K562 (cell line): ENCODE measurements around the gene MLN. TPM values are rescaled to one million over a fixed set of nuclear protein-coding genes. Genes with fewer than 3 reads are reported as not detected.

Experiments used
- ATAC-seq: fragments of 200-7000 bp; cut with Tn5 transposase; 3 replicates; pipeline ENCODE4 v1.9.1; 2020; ENCODE audit warnings: moderate library complexity
- BruUV-seq: library from RNA; stranded (reverse); fragments of 400-500 nt; replicated peaks from 2 replicates; lab custom pipeline; 2021; lab: Mats Ljungman, UMichigan
- CTCF ChIA-PET: fragments of 300-600 bp; formaldehyde crosslinking; extraction: SDS; loops from one replicate; lab custom pipeline; 2021; ENCODE audit warnings: low intra/inter-chr PET ratio; lab: Yijun Ruan, JAX
- POLR2A ChIA-PET: fragments of 300-600, 350-650 bp; sonication (Branson Sonifier 250); formaldehyde crosslinking; extraction: SDS; loops from one replicate; lab custom pipeline; 2021; ENCODE audit warnings: antibody characterized with exemption, inconsistent platforms; lab: Yijun Ruan, JAX
- DNase-seq, 4 experiments: peaks; one replicate each; pipeline versions ENCODE4 v3.0.0 to v3.0.0-alpha.2; 2011 to 2018; ENCODE audit warnings: low spot score in 3 of 4, mixed read lengths in 3 of 4; ENCODE audit errors: extremely low read depth in 1 of 4
- FAIRE-seq: peaks from 2 replicates; lab custom pipeline; 2011; peaks lifted over from hg19 to GRCh38; lab: Jason Lieb, UNC
- H2AFZ ChIP-seq: 2 replicates; pipeline ENCODE4 v1.6.0; 2011; ENCODE audit warnings: low read depth, low read length, control low read depth, inconsistent platforms
- H3K27ac ChIP-seq: fragments of 200-600 bp; 3 replicates; pipeline ENCODE4 v1.8.0; 2011; ENCODE audit warnings: low read depth, mild to moderate bottlenecking, control low read depth, inconsistent platforms, low read length, moderate library complexity, mixed read lengths; ENCODE audit errors: extremely low read depth
- H3K27me3 ChIP-seq, 2 experiments: fragments of 300-600 bp in 1 of 2; 2 replicates in 1 of 2; 3 replicates in 1 of 2; pipeline versions ENCODE4 v1.6.0 to v1.8.0; 2011; ENCODE audit warnings: inconsistent platforms in 2 of 2, low read length in 2 of 2, mild to moderate bottlenecking in 1 of 2, mixed read lengths in 1 of 2, moderate library complexity in 1 of 2; ENCODE audit not compliant: control insufficient read depth in 2 of 2, insufficient read depth in 2 of 2
- H3K36me3 ChIP-seq: fragments of 300-600 bp; 3 replicates; pipeline ENCODE4 v1.8.0; 2011; ENCODE audit warnings: mild to moderate bottlenecking, low read length, inconsistent platforms; ENCODE audit not compliant: control insufficient read depth, insufficient read depth
- H3K4me1 ChIP-seq, 2 experiments: fragments of 200-600 bp in 1 of 2; replicated peaks in 1 of 2; 2 replicates in 1 of 2; 3 replicates in 1 of 2; pipeline versions ENCODE4 v1.5.1 to v1.8.0; 2011; ENCODE audit warnings: inconsistent platforms in 2 of 2, low read length in 2 of 2, mild to moderate bottlenecking in 1 of 2, mixed read lengths in 1 of 2, moderate library complexity in 1 of 2; ENCODE audit not compliant: control insufficient read depth in 2 of 2, insufficient read depth in 2 of 2
- H3K4me2 ChIP-seq: 2 replicates; pipeline ENCODE4 v1.6.1; 2011; ENCODE audit warnings: low read length, control low read depth, inconsistent platforms, mixed read lengths; ENCODE audit not compliant: insufficient read depth
- H3K4me3 ChIP-seq: fragments of 200-600 bp; sonication (generic), shearing (Covaris generic); 2 replicates; pipeline ENCODE4 v1.5.1; 2016; ENCODE audit warnings: control low read depth, inconsistent platforms
- H3K79me2 ChIP-seq: fragments of 200-600 bp; 3 replicates; pipeline ENCODE4 v1.8.0; 2011; ENCODE audit warnings: low read length, inconsistent platforms; ENCODE audit not compliant: control insufficient read depth, insufficient read depth
- H3K9ac ChIP-seq, 2 experiments: 2 replicates each; pipeline versions ENCODE4 v1.6.0 to v1.6.1; 2011; ENCODE audit warnings: low read depth in 2 of 2, low read length in 2 of 2, control low read depth in 1 of 2, inconsistent platforms in 1 of 2, mild to moderate bottlenecking in 1 of 2, mixed read lengths in 1 of 2; ENCODE audit not compliant: insufficient read depth in 1 of 2
- H3K9me1 ChIP-seq: one replicate; pipeline ENCODE4 v1.6.0; 2011; ENCODE audit warnings: inconsistent platforms, mild to moderate bottlenecking, low read length, moderate library complexity; ENCODE audit not compliant: control insufficient read depth, insufficient read depth
- H3K9me3 ChIP-seq: replicated peaks from 2 replicates; pipeline ENCODE4 v1.5.1; 2011; ENCODE audit warnings: low read depth, low read length, inconsistent platforms; ENCODE audit not compliant: control insufficient read depth, insufficient read depth
- H4K20me1 ChIP-seq: replicated peaks from 2 replicates; pipeline ENCODE4 v1.6.1; 2011; ENCODE audit warnings: low read length, inconsistent platforms, mixed read lengths; ENCODE audit not compliant: control insufficient read depth, insufficient read depth
- ZNF239 ChIP-seq: fragments of 250-450 bp; sonication (Bioruptor Pico); IDR thresholded peaks from 2 replicates; pipeline ENCODE4 v1.4.0; 2020; ENCODE audit warnings: mild to moderate bottlenecking
- WGBS: fragments of 100-300 bp; shearing (Covaris generic); methylation state at CpG from one replicate; pipeline ENCODE4 v1.1.6; 2016; ENCODE audit warnings: low coverage, mixed read lengths; ENCODE audit not compliant: insufficient coverage; ENCODE audit errors: missing lambda C conversion rate; 5-methylcytosine and 5-hydroxymethylcytosine counted together
- in situ Hi-C: fragments of 300-500 bp; cut with MboI; formaldehyde crosslinking; loops from 4 replicates; pipeline ENCODE4 v1.15.0; 2018; ENCODE audit warnings: inconsistent platforms, mixed read lengths
- intact Hi-C: fragments of 100-400 bp; cut with micrococcal nuclease; formaldehyde crosslinking; loops from 2 replicates; pipeline ENCODE4 v1.14.2; 2022
- polyA plus RNA-seq, 8 experiments: library from polyadenylated mRNA; depleted of rRNA in 4 of 8; stranded (reverse) in 5 of 8; unstranded in 3 of 8; fragments of >200 nt; fragmentation: Nextera tagmentation in 2 of 8; fragmentation: Illumina TruSeq in 1 of 8; extraction: Ambion mirVana in 2 of 8; extraction: Trizol in 1 of 8; gene quantifications; 2 replicates each; pipeline versions ENCODE4 v1.2.1 to v1.2.3, GENCODE V29; 2011 to 2014; ENCODE audit warnings: inconsistent platforms in 1 of 8, missing spikeins in 1 of 8
- total RNA-seq, 7 experiments: library from RNA; depleted of rRNA in 6 of 7; stranded (reverse); fragments of >200 nt in 6 of 7; fragmentation: Illumina TruSeq in 2 of 7; extraction: Trizol in 2 of 7; gene quantifications; 2 replicates each; pipeline versions ENCODE4 v1.2.1 to v1.2.3, GENCODE V29; 2011 to 2021; ENCODE audit warnings: low replicate concordance in 1 of 7
- TF ChIP-seq, protein P1 (sequence below): sonication (generic); formaldehyde crosslinking; IDR thresholded peaks from 2 replicates; pipeline ENCODE4 v1.9.0; 2022; ENCODE audit warnings: mild to moderate bottlenecking, missing genetic modification reagents

MLN gene
- total and polyA plus RNA-seq, 9 of the 15 experiments (the other 6 are each of a cell fraction or from before 2014, with no cell fraction given): not detected

GRCh38 chr6:33782561-33782960 is 21.2 kb downstream of the MLN start:
- 93% methylated on average over 5 of the region's 5 CpGs for WGBS
- intact Hi-C loops: no loop called here
- peaks cover 84% of the 10 kb centered on the region; the same call in 2 of the 3 replicates for H3K36me3 ChIP-seq

More at GRCh38 chr6:33782561-33782960, 21.2 kb downstream of the MLN start:
- no peak overlapping the region for H2AFZ ChIP-seq
- CTCF ChIA-PET: no interaction called here
- in situ Hi-C loops: no loop called here
- peaks cover under 1% of the 10 kb centered on the region for H3K9me1 ChIP-seq
- BruUV-seq: no TSS peak
- POLR2A ChIA-PET: interaction anchor here (0.5 to 7.0 kb wide), 4 partner anchors 11 to 542 kb away, joined by 3 to 36 read pairs (median 3); no protein-coding TSS in a partner anchor
- H3K27me3 ChIP-seq: no peaks in the 10 kb centered on the region
- H3K9me3 ChIP-seq: no peaks in the 10 kb centered on the region
- no peak overlapping the region for H3K4me2 ChIP-seq
- peaks cover 15% of the 10 kb centered on the region for H3K79me2 ChIP-seq
- H4K20me1 ChIP-seq: no peaks in the 10 kb centered on the region
- no peak overlapping the region for H3K4me3 ChIP-seq
- no peak overlapping the region for H3K9ac ChIP-seq
- H3K4me1 ChIP-seq: peaks cover 5 to 7% of the 10 kb centered on the region in 2 experiments; a peak in 3 of 5 replicates
- H3K27ac ChIP-seq: no peak overlapping the region
- no peak for DNase-seq
- ATAC-seq: no peak
- FAIRE-seq: no peak
- no peak for TF ChIP-seq ZNF239 (CRISPR knock-in tag)
- TF ChIP-seq, protein P1, sequence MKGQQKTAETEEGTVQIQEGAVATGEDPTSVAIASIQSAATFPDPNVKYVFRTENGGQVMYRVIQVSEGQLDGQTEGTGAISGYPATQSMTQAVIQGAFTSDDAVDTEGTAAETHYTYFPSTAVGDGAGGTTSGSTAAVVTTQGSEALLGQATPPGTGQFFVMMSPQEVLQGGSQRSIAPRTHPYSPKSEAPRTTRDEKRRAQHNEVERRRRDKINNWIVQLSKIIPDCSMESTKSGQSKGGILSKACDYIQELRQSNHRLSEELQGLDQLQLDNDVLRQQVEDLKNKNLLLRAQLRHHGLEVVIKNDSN: 0 out of 2 replicates have a peak, but pooled peaks have one; percentile 17
- TF ChIP-seq, all 486 proteins: peak for 1
